Small intestine (tissue), 7 donors: ENCODE results near the gene PNMA3. TPM values are rescaled to one million over a fixed set of nuclear protein-coding genes. Genes with fewer than 3 reads are reported as not detected.

Source experiments
- DNase-seq, 2 donors: peaks; one replicate each; pipeline versions ENCODE4 v3.0.0 to v3.0.0-alpha.2; 2013
- FAIRE-seq: peaks from 2 replicates; lab custom pipeline; 2012; peaks lifted over from hg19 to GRCh38; lab: Jason Lieb, UNC
- H3K27ac ChIP-seq, 3 donors: one replicate each; pipeline ENCODE4 v1.5.1; 2013; ENCODE audit warnings: low read length in 2 of 3, mild to moderate bottlenecking in 2 of 3, control low read depth in 1 of 3, inconsistent platforms in 1 of 3, low read depth in 1 of 3, moderate library complexity in 1 of 3
- H3K27me3 ChIP-seq, 3 donors: one replicate each; pipeline ENCODE4 v1.6.1; 2013; ENCODE audit warnings: low read length in 3 of 3, inconsistent platforms in 1 of 3; ENCODE audit not compliant: control insufficient read depth in 3 of 3, insufficient read depth in 3 of 3
- H3K36me3 ChIP-seq, 3 donors: one replicate each; pipeline ENCODE4 v1.6.1; 2013; ENCODE audit warnings: low read length in 3 of 3, inconsistent platforms in 1 of 3, low read depth in 1 of 3, mild to moderate bottlenecking in 1 of 3, moderate library complexity in 1 of 3; ENCODE audit not compliant: control insufficient read depth in 3 of 3, insufficient read depth in 2 of 3
- H3K4me1 ChIP-seq, 3 donors: one replicate each; pipeline ENCODE4 v1.6.1; 2013; ENCODE audit warnings: low read length in 2 of 3, inconsistent platforms in 1 of 3, low read depth in 1 of 3, mild to moderate bottlenecking in 1 of 3, moderate library complexity in 1 of 3; ENCODE audit not compliant: control insufficient read depth in 3 of 3, insufficient read depth in 2 of 3
- H3K4me3 ChIP-seq, 3 donors: one replicate each; pipeline ENCODE4 v1.5.1; 2013; ENCODE audit warnings: low read length in 3 of 3, control low read depth in 1 of 3, inconsistent platforms in 1 of 3, low read depth in 1 of 3, mild to moderate bottlenecking in 1 of 3, moderate library complexity in 1 of 3
- H3K9me3 ChIP-seq, 2 donors: one replicate each; pipeline ENCODE4 v1.6.1; 2013; ENCODE audit warnings: low read depth in 1 of 2, low read length in 1 of 2; ENCODE audit not compliant: control insufficient read depth in 2 of 2, insufficient read depth in 1 of 2
- WGBS, 3 donors: extraction: QIAGEN DNeasy Blood & Tissue Kit; methylation state at CpG; one replicate each; pipeline ENCODE4 v1.1.7; 2013; 5-methylcytosine and 5-hydroxymethylcytosine counted together
- polyA plus RNA-seq, 4 donors: library from polyadenylated mRNA; stranded (reverse) in 3 of 4; unstranded in 1 of 4; fragments of 200-250 nt in 3 of 4; fragments of 120-200 nt in 1 of 4; gene quantifications; one replicate each; pipeline versions ENCODE4 v1.2.1 to v1.2.3, GENCODE V29; 2013
- donor health status: healthy with polysubstance abuse.
- donor health status: control.
- donor health status: control.
- donor health status: Bipolar disorder and iron deficiency.
- donor health status: healthy.

The PNMA3 gene
- polyA plus RNA-seq, 4 donors = 0.54 to 68.9 TPM; not detected in 2

DNA sequence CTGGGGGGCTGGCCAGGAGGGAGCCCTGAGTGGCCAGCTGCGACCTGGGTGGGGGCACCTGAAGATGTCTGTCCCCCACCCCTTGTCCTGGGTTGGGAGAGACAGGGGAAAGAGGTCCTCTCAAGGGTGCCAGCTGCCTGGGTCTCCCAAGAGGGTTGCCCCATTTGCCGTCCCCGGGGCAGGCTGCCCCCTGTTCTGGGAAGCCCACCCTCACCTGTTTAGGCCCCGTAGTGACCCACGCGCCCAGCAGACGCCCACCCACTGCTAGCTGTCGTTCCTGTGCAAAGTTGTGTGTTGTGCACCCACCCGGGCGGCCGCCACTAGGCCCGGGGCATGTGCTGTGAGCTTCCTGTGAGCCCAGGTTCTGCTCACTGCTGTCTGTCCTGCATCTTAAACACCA, 25.5 kb upstream of the PNMA3 start:
- DNase-seq (no peak), FAIRE-seq (no peak)
- Histone ChIP-seq H3K4me3 (no peak overlapping the region), H3K4me1 (no peaks in the 10 kb centered on the region), H3K9me3 (no peaks in the 10 kb centered on the region), H3K36me3 (no peaks in the 10 kb centered on the region), H3K27me3 (no peaks in the 10 kb centered on the region), H3K27ac (no peak overlapping the region)
- WGBS, 3 donors = 81 to 93% (median 82%) methylated on average over 6 to 12 of the region's 12 CpGs

DNA sequence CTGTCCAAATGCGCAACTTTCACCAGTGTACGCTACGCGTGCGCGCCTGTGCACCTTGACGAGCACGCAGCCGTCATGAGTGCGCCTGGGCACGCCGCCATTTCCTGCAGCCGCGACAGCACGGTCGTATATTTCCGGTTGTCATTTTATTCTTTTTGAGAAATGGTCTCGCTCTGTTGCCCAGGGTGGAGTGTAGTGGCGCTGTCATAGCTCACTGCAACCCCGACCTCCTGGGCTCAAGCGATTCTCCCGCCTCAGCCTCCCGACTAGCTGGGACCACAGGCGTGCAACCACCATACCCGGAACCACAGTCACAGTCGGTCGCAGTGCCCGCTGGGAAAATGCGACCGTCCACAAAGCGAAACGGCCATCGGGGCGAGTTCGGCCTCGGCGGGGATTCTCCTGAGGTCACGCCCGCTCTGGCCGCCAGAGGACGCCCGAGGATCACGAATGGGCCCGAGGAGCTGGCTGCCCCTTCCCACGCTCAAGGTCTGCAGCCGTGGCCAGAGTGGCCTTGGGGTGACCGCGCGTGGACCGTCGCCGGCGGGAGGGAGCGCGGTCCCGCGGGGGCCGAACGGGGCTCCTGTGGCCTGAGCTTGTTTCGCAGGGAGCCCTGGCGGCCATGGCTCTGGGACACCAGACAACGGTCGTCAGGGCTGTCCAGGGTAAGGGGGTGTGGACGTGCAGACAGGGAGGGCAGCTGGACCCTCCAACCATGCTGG, 23.7 kb upstream of the PNMA3 start:
- Histone ChIP-seq H3K27me3 (no peaks in the 10 kb centered on the region), H3K4me3 (peak overlapping the region in 2 of 3 donors; percentile 4 to 35), H3K27ac (peak overlapping the region in 1 of 3 donors; percentile 16), H3K9me3 (no peaks in the 10 kb centered on the region), H3K36me3 (no peaks in the 10 kb centered on the region), H3K4me1 (no peaks in the 10 kb centered on the region)
- FAIRE-seq (no peak), DNase-seq (peak; percentile 37 to 75)
- WGBS, 3 donors = 17 to 46% (median 39%) methylated on average over 45 to 64 of the region's 64 CpGs

- DNase-seq (no peak), FAIRE-seq (no peak)
- Histone ChIP-seq H3K36me3 (no peaks in the 10 kb centered on the region), H3K9me3 (peaks cover 0 to 8% of the 10 kb centered on the region in 2 donors), H3K4me1 (no peaks in the 10 kb centered on the region), H3K27me3 (no peaks in the 10 kb centered on the region), H3K4me3 (no peak overlapping the region), H3K27ac (no peak overlapping the region)
- 85 to 89% (median 86%) methylated on average over 2 of the region's 2 CpGs for WGBS, 3 donors
Observed at GRCh38 chrX:153049093-153049492, 7.2 kb upstream of the PNMA3 start.

GRCh38 chrX:153052534-153052933, 3.7 kb upstream of the PNMA3 start:
- no peak for FAIRE-seq

GRCh38 chrX:153057281-153057680, 1.0 kb downstream of the PNMA3 start:
- Histone ChIP-seq H3K36me3 (peaks cover 0 to 23% (median 0%) of the 10 kb centered on the region in 3 donors), H3K4me1 (peaks cover 0 to 6% (median 0%) of the 10 kb centered on the region in 3 donors), H3K27me3 (peaks cover 0 to 6% (median 0%) of the 10 kb centered on the region in 3 donors), H3K27ac (no peak overlapping the region), H3K4me3 (peak overlapping the region in 1 of 3 donors; percentile 41), H3K9me3 (no peaks in the 10 kb centered on the region)
- 23 to 66% (median 54%) methylated on average over 11 of the region's 11 CpGs for WGBS, 3 donors
- DNase-seq (no peak), FAIRE-seq (no peak)

More at GRCh38 chrX:153052534-153052933, 3.7 kb upstream of the PNMA3 start:
- Histone ChIP-seq H3K27ac (no peak overlapping the region), H3K4me1 (no peaks in the 10 kb centered on the region), H3K36me3 (no peaks in the 10 kb centered on the region), H3K4me3 (no peak overlapping the region), H3K27me3 (peaks cover 0 to 4% (median 0%) of the 10 kb centered on the region in 3 donors), H3K9me3 (peaks cover 0 to 8% of the 10 kb centered on the region in 2 donors)
- no peak for DNase-seq
- WGBS, 3 donors = 70 to 83% (median 83%) methylated on average over 1 of the region's 1 CpG

GRCh38 chrX:153059191-153060094, 3.2 kb downstream of the PNMA3 start:
- WGBS, 3 donors = 85 to 91% (median 89%) methylated on average over 13 to 18 of the region's 18 CpGs
- H3K4me1 ChIP-seq = peaks cover 0 to 19% (median 0%) of the 10 kb centered on the region in 3 donors
- DNase-seq (no peak), FAIRE-seq (no peak)
- peaks cover 0 to 23% (median 0%) of the 10 kb centered on the region in 3 donors for H3K36me3 ChIP-seq
- H3K27me3 ChIP-seq = peaks cover 0 to 6% (median 0%) of the 10 kb centered on the region in 3 donors
- H3K4me3 ChIP-seq = no peak overlapping the region
- no peaks in the 10 kb centered on the region for H3K9me3 ChIP-seq
- no peak overlapping the region for H3K27ac ChIP-seq

DNA sequence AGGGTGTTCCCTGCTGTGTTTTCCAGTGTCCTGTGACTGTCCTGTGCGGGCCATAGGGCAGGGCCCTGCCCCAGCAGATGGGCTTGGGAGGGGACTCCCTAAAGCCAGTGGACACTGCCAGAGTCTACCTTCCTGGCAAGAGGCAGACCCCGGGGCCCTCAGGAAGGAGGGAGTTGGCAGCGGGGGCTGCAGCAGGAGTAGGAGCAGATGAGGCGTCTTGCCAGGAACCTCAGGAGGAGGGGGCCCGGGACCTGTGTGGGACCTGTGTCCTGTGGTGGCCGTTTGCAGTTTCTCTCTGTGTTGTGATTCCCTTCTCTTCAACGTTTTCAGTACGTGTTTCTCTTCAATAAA, 3.8 kb downstream of the PNMA3 start:
- FAIRE-seq = no peak
- no peaks in the 10 kb centered on the region for H3K9me3 ChIP-seq

DNA sequence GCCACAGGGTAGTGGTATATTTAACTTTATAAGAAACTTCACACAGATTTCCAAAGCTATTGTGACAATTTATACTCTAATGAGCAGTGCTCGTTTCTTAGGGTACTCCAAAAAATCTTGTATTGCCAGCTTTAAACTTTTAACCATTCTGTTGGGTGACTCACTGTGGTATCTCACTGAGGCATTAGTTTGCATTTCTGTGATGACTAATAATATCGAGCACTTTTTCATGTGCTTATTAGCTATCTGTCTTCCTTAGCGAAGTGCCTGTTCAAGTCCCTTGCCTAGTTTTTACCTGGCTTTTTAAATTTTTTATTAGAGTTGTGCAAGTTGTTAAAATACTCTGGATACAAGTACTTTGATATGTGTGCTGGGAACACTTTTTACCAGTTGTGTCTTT, 5.5 kb downstream of the PNMA3 start:
- WGBS, 3 donors = 28 to 41% (median 35%) methylated on average over 3 of the region's 3 CpGs

More for the DNA sequence above, 3.8 kb downstream of the PNMA3 start:
- DNase-seq = no peak
- Histone ChIP-seq H3K4me3 (no peak overlapping the region), H3K27me3 (peaks cover 0 to 6% (median 0%) of the 10 kb centered on the region in 3 donors), H3K4me1 (peaks cover 0 to 21% (median 0%) of the 10 kb centered on the region in 3 donors), H3K27ac (no peak overlapping the region), H3K36me3 (peaks cover 0 to 23% (median 0%) of the 10 kb centered on the region in 3 donors)
- 71 to 92% (median 76%) methylated on average over 6 to 8 of the region's 8 CpGs for WGBS, 3 donors

More for the DNA sequence above, 5.5 kb downstream of the PNMA3 start:
- Histone ChIP-seq H3K36me3 (peaks cover 0 to 23% (median 0%) of the 10 kb centered on the region in 3 donors), H3K27ac (no peak overlapping the region), H3K4me1 (peaks cover 0 to 27% (median 0%) of the 10 kb centered on the region in 3 donors), H3K27me3 (peaks cover 0 to 6% (median 0%) of the 10 kb centered on the region in 3 donors), H3K4me3 (no peak overlapping the region), H3K9me3 (no peaks in the 10 kb centered on the region)
- DNase-seq = no peak
- no peak for FAIRE-seq
